Astrocyte of the cerebellum (primary cell): ENCODE results near the gene CHST15.

Experiments used
- DNase-seq: peaks from one replicate; pipeline ENCODE4 v3.0.0-alpha.2; 2011; ENCODE audit warnings: low read depth
- H3K4me3 ChIP-seq: 2 replicates; pipeline ENCODE4 v1.5.1; 2011; ENCODE audit warnings: mild to moderate bottlenecking, low read depth, low read length, moderate library complexity
- in situ Hi-C: cut with HindIII; loops from 2 replicates; pipeline ENCODE4 v1.10.0; 2017; ENCODE audit warnings: low sequenced_read_pairs
- TF ChIP-seq, protein P1 (sequence below): IDR thresholded peaks from 2 replicates; pipeline ENCODE4 v1.5.1; 2012; ENCODE audit warnings: low read length, low read depth, moderate library complexity, mild to moderate bottlenecking; ENCODE audit errors: missing control alignments

Gene CHST15, protein sequence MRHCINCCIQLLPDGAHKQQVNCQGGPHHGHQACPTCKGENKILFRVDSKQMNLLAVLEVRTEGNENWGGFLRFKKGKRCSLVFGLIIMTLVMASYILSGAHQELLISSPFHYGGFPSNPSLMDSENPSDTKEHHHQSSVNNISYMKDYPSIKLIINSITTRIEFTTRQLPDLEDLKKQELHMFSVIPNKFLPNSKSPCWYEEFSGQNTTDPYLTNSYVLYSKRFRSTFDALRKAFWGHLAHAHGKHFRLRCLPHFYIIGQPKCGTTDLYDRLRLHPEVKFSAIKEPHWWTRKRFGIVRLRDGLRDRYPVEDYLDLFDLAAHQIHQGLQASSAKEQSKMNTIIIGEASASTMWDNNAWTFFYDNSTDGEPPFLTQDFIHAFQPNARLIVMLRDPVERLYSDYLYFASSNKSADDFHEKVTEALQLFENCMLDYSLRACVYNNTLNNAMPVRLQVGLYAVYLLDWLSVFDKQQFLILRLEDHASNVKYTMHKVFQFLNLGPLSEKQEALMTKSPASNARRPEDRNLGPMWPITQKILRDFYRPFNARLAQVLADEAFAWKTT

DNA sequence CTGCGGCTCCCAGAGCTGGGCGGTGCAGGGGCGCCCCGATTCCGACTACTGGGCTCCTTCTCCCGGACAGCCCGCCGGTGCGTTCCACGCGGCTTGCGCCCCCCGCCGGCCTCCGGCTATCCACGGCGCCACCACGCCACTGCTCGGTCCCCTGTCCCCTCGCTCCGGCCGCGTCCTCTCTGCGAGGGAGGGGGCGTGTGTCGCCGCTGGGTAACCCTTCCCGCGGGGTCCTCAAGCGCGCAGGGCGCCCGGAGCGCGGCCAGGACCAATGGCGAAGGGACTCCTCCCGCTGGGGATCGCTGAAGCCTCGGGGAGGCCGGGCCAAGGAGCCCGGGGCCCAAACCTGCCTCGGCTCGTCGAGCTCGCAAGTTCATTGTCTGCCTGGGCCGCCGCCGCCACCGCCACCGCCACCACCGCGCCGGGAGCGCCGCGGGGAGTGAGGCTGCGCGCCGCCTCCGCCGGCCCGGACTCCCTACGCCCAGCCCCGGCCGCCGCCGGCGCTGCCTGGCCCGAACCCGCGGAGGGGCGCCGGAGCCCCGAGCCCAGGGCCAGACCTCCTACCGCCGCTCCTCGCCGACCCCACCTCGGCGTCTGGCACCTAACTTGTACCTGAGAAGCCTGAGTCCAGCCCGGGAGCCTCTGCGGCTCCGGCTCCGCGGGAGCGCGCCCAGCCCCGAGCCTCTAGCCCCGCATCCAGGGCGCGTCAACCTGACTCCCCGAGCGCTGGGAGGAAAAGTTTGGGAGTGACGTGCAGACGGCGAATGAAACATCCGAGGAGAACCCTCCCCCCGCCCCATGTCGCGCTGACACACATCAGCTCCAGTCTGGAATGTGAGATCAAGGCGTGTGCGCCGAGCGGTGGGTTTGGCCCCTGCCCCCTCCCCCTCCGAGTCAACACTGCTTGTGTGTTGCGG is at the start of gene CHST15:
TSS of gene CHST15 (minus strand) at position 739 of the 914 bp plus-strand sequence. CDS start 47,386 bp downstream, outside the sequence.
- in situ Hi-C loops = no loop called here
- TF ChIP-seq, protein P1, sequence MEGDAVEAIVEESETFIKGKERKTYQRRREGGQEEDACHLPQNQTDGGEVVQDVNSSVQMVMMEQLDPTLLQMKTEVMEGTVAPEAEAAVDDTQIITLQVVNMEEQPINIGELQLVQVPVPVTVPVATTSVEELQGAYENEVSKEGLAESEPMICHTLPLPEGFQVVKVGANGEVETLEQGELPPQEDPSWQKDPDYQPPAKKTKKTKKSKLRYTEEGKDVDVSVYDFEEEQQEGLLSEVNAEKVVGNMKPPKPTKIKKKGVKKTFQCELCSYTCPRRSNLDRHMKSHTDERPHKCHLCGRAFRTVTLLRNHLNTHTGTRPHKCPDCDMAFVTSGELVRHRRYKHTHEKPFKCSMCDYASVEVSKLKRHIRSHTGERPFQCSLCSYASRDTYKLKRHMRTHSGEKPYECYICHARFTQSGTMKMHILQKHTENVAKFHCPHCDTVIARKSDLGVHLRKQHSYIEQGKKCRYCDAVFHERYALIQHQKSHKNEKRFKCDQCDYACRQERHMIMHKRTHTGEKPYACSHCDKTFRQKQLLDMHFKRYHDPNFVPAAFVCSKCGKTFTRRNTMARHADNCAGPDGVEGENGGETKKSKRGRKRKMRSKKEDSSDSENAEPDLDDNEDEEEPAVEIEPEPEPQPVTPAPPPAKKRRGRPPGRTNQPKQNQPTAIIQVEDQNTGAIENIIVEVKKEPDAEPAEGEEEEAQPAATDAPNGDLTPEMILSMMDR = no peak
- DNase-seq = peak; percentile 33
- H3K4me3 ChIP-seq = peak within 1 kb of the TSS; percentile 58

DNA sequence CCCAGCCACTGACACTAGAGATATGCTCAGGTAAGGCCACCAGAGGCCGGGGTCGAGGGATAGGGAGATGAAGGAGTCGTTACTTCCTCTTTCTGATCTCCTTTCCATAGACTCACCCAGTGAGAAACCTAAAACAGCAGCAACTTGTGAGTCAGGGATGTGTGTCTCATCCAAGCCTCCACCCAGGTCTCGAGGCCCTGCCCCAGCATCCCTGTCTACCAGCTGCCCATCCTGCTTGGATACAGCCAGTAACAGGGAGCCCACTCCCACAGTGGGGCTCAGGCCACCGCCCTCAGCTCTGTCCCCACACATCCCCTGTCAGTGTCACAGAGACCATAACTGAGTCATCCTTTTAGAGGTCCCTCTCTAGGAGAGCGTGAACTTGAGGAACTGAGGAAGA is 49.6 kb upstream of the CHST15 start:
- H3K4me3 ChIP-seq = no peak overlapping the region
- in situ Hi-C loops = no loop called here
- DNase-seq = no peak
- TF ChIP-seq, protein P1 = no peak

DNA sequence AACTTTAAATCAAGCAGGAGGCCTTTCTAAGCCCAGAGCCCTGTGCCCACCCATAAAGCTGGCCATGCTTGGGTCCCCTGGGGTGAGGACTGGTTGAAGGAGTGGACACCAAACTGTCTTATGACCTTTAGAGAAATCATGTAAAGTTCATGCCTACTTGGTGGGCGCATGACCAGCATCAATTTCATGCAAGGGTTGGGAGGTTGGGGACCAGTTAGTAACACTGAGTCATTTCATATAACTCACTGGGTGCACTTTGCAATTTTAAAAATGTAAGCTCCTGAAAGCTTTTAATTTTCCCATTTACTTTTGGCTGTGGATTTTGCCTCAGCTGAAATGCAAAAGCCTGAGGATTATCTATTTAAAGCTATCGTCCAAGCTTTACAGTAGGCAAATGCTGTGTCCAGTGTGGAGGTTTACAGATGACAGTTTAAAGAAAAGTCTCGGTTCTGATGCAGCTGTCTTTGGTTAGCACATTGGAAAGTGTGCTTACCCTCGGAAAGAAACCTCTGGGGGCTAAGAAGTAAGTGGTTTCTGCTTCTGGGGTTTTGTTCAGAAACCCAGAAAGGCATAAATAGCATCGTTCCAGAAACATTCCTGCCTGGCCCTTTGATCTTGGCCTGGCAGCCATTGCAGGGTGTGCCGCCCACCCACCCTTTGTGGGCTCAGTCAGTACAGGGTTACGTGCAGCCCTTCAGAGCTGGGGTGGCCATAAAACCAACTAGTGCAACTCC is 48.8 kb upstream of the CHST15 start:
- H3K4me3 ChIP-seq = no peak overlapping the region
- in situ Hi-C loops = no loop called here
- DNase-seq = no peak
- TF ChIP-seq, protein P1 = no peak

DNA sequence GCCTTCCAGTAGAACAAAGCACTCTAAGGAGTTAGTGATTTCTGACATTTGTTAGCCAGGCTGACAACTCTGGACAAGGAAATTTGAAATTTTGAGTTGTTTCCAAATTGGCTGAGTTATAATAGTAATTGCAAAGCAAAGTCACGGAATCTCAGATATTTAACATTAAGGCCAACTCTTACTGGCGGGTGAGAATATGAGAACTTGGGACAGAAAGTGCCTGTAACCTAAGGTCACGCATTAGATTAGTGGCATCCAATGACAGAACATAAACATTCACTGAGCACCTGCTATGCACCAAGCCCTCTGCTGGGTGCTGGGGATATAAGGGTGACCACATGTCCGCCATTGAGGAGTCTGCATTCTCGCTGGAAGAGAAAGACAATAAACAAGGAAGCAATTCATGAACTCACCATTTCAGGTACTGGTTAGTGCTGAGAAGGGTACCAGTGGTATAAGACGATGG is 45.5 kb upstream of the CHST15 start:
- in situ Hi-C loops = no loop called here
- DNase-seq = no peak
- TF ChIP-seq, protein P1 = no peak
- H3K4me3 ChIP-seq = no peak overlapping the region

DNA sequence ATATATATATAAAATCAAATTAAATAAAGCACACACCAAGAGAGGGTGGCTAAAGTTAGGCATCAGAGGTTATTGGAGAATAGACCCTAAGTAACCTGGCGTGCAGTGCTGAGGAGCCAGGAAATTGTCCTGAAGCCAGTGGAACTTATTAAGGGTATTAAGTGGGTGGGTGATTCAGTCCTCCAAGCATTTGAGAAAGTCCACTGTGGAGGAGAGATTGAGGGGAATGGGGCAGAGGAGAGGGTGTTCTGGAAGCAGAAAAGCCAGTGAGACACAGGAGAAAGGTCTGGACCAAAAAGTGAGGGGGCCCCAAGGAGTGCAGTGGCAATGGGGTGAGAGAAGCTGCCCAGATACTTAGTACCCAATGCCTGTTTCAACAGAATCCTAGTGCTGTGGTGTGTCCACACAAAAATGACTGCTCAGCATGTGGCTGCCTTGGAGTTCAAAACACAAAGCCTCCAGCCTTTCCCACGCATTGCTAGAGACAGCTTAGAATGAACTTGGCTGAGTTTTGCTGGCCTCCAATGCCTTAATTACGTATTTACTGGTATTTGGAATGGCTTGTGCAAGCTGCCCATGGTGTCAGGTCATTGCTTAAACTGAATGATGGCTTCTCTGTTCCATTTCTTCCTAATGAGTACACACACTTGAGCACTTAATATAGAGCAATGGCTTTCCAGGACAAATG is 44.9 kb upstream of the CHST15 start:
- in situ Hi-C loops = no loop called here
- no peak overlapping the region for H3K4me3 ChIP-seq
- DNase-seq = peak; percentile 69
- TF ChIP-seq, protein P1 = no peak
